GM21825 (cell line): ENCODE data around the gene MCFD2.

Source experiments
- ATAC-seq: cut with Tn5 transposase; IDR thresholded peaks from one replicate; pipeline ENCODE4 v1.9.1; 2021; ENCODE audit warnings: mild to moderate bottlenecking, moderate library complexity; ENCODE audit not compliant: unreplicated experiment

MCFD2 gene

GRCh38 chr2:46852598-46852997 is 63.0 kb downstream of the MCFD2 start:
- no peak for ATAC-seq

- ATAC-seq = no peak
These were observed 63.5 kb downstream of the MCFD2 start for GRCh38 chr2:46852124-46852523.
